ENCODE results near the gene ZNF281. TPM values are rescaled to one million over a fixed set of nuclear protein-coding genes. Genes with fewer than 3 reads are reported as not detected.
A peak's percentile ranks its signal among the peaks of the same experiment; 100 is the strongest.

Gene ZNF281
- polyA plus RNA-seq, 1 experiment, result 17.7 TPM

- no peaks in the 10 kb centered on the region for H3K27me3 ChIP-seq (ENCODE audit: control insufficient read depth, insufficient read depth, low read length)
- H3K4me3 ChIP-seq (ENCODE audit: low read depth, low read length), result peak overlapping the region; percentile 20
- H3K9me3 ChIP-seq (ENCODE audit: control insufficient read depth, insufficient read depth, low read length), result no peaks in the 10 kb centered on the region
- peak; percentile 73 for DNase-seq (ENCODE audit: low read depth, low spot score)
- TF ChIP-seq, protein P1, sequence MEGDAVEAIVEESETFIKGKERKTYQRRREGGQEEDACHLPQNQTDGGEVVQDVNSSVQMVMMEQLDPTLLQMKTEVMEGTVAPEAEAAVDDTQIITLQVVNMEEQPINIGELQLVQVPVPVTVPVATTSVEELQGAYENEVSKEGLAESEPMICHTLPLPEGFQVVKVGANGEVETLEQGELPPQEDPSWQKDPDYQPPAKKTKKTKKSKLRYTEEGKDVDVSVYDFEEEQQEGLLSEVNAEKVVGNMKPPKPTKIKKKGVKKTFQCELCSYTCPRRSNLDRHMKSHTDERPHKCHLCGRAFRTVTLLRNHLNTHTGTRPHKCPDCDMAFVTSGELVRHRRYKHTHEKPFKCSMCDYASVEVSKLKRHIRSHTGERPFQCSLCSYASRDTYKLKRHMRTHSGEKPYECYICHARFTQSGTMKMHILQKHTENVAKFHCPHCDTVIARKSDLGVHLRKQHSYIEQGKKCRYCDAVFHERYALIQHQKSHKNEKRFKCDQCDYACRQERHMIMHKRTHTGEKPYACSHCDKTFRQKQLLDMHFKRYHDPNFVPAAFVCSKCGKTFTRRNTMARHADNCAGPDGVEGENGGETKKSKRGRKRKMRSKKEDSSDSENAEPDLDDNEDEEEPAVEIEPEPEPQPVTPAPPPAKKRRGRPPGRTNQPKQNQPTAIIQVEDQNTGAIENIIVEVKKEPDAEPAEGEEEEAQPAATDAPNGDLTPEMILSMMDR (IDR thresholded peaks at IDR 0.05; ENCODE audit: low read depth, low read length), result no peak
- H3K27ac ChIP-seq (ENCODE audit: low read depth, low read length), result peak overlapping the region; percentile 57
- ChIA-PET POLR2A (interaction anchor here (0.7 to 1.6 kb wide), 2 partner anchors 12 to 30 kb away, joined by 4 read pairs; no protein-coding TSS in a partner anchor), CTCF (interaction anchor here (1.1 to 1.3 kb wide), 2 partner anchors 72 to 109 kb away, joined by 4 read pairs; no protein-coding TSS in a partner anchor)
Observed at GRCh38 chr1:200379432-200379757, 30.4 kb downstream of the ZNF281 start.

DNA sequence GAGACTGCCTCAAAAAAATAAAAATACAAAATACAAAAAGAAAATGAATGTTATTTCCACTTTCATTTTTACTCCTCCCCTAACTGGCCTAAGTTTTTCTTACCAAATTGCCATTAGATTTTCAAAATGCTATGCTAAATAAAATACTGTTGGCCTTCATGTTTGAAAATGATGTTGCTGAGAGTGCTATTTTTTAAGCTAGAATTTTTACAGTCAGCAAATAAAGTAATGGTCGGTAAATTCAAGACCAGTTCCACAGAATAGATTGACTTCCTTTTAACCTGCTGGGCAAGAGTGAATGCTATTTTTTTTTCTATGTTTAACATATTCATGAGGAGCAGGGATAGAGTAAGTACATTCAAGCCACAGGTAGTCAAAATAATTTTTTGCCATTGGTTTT, 31.7 kb downstream of the ZNF281 start:
- H3K27ac ChIP-seq (ENCODE audit: low read depth, low read length), result no peak overlapping the region
- no peak for DNase-seq (ENCODE audit: low read depth, low spot score)
- H3K4me3 ChIP-seq (ENCODE audit: low read depth, low read length), result no peak overlapping the region
- no peaks in the 10 kb centered on the region for H3K9me3 ChIP-seq (ENCODE audit: control insufficient read depth, insufficient read depth, low read length)
- CTCF ChIA-PET, result interaction anchor here (0.6 kb wide), 1 partner anchor 113 kb away, joined by 3 read pairs; no protein-coding TSS in a partner anchor
- no peaks in the 10 kb centered on the region for H3K27me3 ChIP-seq (ENCODE audit: control insufficient read depth, insufficient read depth, low read length)
- TF ChIP-seq, protein P1 (IDR thresholded peaks at IDR 0.05; ENCODE audit: low read depth, low read length), result no peak
- POLR2A ChIA-PET, result no interaction called here

- no peak for DNase-seq (ENCODE audit: low read depth, low spot score)
- Histone ChIP-seq H3K4me3 (ENCODE audit: low read depth, low read length) (no peak overlapping the region), H3K27ac (ENCODE audit: low read depth, low read length) (no peak overlapping the region), H3K9me3 (ENCODE audit: control insufficient read depth, insufficient read depth, low read length) (no peaks in the 10 kb centered on the region), H3K27me3 (ENCODE audit: control insufficient read depth, insufficient read depth, low read length) (no peaks in the 10 kb centered on the region)
- CTCF ChIA-PET, result interaction anchor here (0.6 to 1.4 kb wide), 2 partner anchors 10 to 21 kb away, joined by 3 read pairs; no protein-coding TSS in a partner anchor
- TF ChIP-seq, protein P1 (IDR thresholded peaks at IDR 0.05; ENCODE audit: low read depth, low read length), result no peak
- POLR2A ChIA-PET, result no interaction called here
Observed at GRCh38 chr1:200376528-200376927, 33.3 kb downstream of the ZNF281 start.

DNA sequence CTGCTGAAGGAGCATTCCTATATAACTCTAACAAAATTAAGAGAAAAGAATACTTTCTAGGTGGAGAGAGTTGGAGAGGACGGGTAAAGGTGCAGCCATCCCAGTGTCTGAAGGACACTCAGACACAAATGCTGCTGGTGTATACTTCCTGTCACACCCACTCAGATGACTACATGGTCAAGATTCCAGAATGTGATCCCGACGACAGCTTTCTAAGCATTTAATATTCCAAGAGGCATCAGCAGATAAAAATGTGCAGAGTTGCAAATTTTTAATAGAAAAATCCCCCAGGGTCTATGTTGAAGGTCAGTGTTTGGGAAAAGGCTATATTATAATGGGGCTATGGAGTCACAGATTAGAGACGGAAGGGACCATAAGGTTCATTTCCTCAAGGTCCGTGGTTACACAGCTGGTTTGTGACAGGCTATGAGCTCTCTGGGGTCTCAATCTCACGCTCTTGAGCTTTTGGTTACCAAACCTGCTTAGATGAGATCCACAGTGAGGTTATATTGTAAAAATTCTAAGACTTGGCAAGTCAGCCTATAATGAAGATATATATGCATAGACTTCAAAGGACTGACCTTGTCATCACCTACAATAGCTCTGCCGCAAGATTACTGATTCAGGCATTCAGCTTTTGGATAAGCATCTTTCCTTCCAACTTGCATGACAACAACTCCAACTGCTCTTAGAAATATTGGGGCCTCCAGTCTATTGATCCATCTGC, 35.1 kb downstream of the ZNF281 start:
- POLR2A ChIA-PET, result no interaction called here
- Histone ChIP-seq H3K27ac (ENCODE audit: low read depth, low read length) (no peak overlapping the region), H3K9me3 (ENCODE audit: control insufficient read depth, insufficient read depth, low read length) (no peaks in the 10 kb centered on the region), H3K27me3 (ENCODE audit: control insufficient read depth, insufficient read depth, low read length) (no peaks in the 10 kb centered on the region), H3K4me3 (ENCODE audit: low read depth, low read length) (no peak overlapping the region)
- CTCF ChIA-PET, result interaction anchor here (1.0 kb wide), 1 partner anchor 690 kb away, joined by 3 read pairs; no protein-coding TSS in a partner anchor
- TF ChIP-seq, protein P1 (IDR thresholded peaks at IDR 0.05; ENCODE audit: low read depth, low read length), result no peak
- DNase-seq (ENCODE audit: low read depth, low spot score), result no peak

DNA sequence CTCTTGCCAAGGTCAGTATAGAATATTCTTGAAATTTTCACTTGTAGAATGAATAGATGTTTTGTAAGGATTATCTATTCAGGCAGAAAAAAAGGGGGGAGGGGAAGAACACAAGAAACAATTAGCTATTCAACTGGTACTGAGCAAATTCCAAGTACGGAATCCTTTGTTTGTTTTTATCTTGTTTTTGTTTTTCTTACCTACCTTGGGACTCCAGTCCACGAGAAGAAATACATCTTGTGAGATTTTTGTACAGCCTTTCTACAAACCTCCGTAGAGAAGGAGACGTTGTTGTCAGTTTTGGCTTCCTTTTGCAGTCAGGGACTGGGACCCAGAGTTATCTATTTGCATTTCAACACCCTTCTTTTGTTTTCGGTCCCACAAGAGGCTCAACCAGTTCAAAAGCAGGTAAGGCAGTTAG, 36.0 kb downstream of the ZNF281 start:
- H3K4me3 ChIP-seq (ENCODE audit: low read depth, low read length), result no peak overlapping the region
- CTCF ChIA-PET, result interaction anchor here (1.0 to 3.8 kb wide), 3 partner anchors 33 to 233 kb away, joined by 3 to 20 read pairs (median 4); no protein-coding TSS in a partner anchor
- TF ChIP-seq, protein P1 (IDR thresholded peaks at IDR 0.05; ENCODE audit: low read depth, low read length), result no peak
- H3K9me3 ChIP-seq (ENCODE audit: control insufficient read depth, insufficient read depth, low read length), result no peaks in the 10 kb centered on the region
- H3K27me3 ChIP-seq (ENCODE audit: control insufficient read depth, insufficient read depth, low read length), result no peaks in the 10 kb centered on the region
- no peak overlapping the region for H3K27ac ChIP-seq (ENCODE audit: low read depth, low read length)
- POLR2A ChIA-PET, result no interaction called here
- DNase-seq (ENCODE audit: low read depth, low spot score), result no peak
